ENCODE data around the gene AUNIP.

DNA sequence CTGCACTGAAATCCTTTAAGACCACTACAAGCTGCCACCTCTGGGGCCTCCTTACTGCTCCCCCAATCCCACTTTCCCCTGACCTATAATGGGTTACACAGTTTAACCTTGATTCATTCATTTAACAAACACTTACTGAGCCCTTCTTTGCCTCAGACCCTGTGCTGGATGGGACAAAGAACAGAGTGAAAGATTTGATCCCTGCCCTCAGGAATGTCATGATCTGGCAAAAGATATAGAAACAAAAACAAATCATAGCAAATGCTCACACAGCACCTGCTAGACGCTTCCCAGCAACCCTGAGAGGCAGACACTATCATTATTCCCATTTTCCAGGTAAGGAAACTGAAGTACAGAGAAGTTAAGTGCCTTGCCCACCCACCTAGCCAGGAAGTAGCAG is 7.0 kb upstream of the AUNIP start:
- TF ChIP-seq, protein P1, sequence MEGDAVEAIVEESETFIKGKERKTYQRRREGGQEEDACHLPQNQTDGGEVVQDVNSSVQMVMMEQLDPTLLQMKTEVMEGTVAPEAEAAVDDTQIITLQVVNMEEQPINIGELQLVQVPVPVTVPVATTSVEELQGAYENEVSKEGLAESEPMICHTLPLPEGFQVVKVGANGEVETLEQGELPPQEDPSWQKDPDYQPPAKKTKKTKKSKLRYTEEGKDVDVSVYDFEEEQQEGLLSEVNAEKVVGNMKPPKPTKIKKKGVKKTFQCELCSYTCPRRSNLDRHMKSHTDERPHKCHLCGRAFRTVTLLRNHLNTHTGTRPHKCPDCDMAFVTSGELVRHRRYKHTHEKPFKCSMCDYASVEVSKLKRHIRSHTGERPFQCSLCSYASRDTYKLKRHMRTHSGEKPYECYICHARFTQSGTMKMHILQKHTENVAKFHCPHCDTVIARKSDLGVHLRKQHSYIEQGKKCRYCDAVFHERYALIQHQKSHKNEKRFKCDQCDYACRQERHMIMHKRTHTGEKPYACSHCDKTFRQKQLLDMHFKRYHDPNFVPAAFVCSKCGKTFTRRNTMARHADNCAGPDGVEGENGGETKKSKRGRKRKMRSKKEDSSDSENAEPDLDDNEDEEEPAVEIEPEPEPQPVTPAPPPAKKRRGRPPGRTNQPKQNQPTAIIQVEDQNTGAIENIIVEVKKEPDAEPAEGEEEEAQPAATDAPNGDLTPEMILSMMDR (IDR thresholded peaks at IDR 0.05; ENCODE audit: insufficient read depth, low read length): no peak
- TF ChIP-seq, protein P2, sequence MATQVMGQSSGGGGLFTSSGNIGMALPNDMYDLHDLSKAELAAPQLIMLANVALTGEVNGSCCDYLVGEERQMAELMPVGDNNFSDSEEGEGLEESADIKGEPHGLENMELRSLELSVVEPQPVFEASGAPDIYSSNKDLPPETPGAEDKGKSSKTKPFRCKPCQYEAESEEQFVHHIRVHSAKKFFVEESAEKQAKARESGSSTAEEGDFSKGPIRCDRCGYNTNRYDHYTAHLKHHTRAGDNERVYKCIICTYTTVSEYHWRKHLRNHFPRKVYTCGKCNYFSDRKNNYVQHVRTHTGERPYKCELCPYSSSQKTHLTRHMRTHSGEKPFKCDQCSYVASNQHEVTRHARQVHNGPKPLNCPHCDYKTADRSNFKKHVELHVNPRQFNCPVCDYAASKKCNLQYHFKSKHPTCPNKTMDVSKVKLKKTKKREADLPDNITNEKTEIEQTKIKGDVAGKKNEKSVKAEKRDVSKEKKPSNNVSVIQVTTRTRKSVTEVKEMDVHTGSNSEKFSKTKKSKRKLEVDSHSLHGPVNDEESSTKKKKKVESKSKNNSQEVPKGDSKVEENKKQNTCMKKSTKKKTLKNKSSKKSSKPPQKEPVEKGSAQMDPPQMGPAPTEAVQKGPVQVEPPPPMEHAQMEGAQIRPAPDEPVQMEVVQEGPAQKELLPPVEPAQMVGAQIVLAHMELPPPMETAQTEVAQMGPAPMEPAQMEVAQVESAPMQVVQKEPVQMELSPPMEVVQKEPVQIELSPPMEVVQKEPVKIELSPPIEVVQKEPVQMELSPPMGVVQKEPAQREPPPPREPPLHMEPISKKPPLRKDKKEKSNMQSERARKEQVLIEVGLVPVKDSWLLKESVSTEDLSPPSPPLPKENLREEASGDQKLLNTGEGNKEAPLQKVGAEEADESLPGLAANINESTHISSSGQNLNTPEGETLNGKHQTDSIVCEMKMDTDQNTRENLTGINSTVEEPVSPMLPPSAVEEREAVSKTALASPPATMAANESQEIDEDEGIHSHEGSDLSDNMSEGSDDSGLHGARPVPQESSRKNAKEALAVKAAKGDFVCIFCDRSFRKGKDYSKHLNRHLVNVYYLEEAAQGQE (IDR thresholded peaks at IDR 0.05; ENCODE audit: insufficient replicate concordance, low read depth): no peak
- TF ChIP-seq GABPA (IDR thresholded peaks at IDR 0.05; ENCODE audit: low read depth) (no peak), POLR2AphosphoS5 (IDR thresholded peaks at IDR 0.05; ENCODE audit: low read depth) (no peak), SPI1 (IDR thresholded peaks at IDR 0.05; ENCODE audit: borderline replicate concordance, low read depth) (no peak)
